B cell (primary cell): ENCODE data around the gene DCDC1. TPM values are rescaled to one million over a fixed set of nuclear protein-coding genes. Genes with fewer than 3 reads are reported as not detected.

Source experiments
- ATAC-seq: fragments of 200-7000 bp; cut with Tn5 transposase; one replicate; pipeline ENCODE4 v1.10.0; 2021; ENCODE audit warnings: low read depth, mild to moderate bottlenecking, moderate number of reproducible peaks, moderate library complexity
- CTCF ChIA-PET: fragments of 350-600 bp; sonication (Branson Sonifier 250); formaldehyde crosslinking; loops from one replicate; lab custom pipeline; 2021; ENCODE audit warnings: antibody characterized with exemption, inconsistent platforms; lab: Charles Lee
- POLR2A ChIA-PET: fragments of 350-600 bp; sonication (Branson Sonifier 250); formaldehyde crosslinking; loops from one replicate; lab custom pipeline; 2021; ENCODE audit warnings: antibody characterized with exemption; lab: Charles Lee
- DNase-seq: peaks from one replicate; pipeline ENCODE4 v3.0.0; 2013
- H2AFZ ChIP-seq: 2 replicates; pipeline ENCODE4 v1.6.1; 2012; ENCODE audit warnings: mild to moderate bottlenecking, low read depth, low read length; ENCODE audit not compliant: insufficient read depth, poor library complexity, severe bottlenecking
- H3K27ac ChIP-seq, 2 donors: 1 replicate in 1 of 2; 2 replicates in 1 of 2; pipeline ENCODE4 v1.5.1; 2012 to 2013; ENCODE audit warnings: low read length in 2 of 2, mild to moderate bottlenecking in 2 of 2, moderate library complexity in 1 of 2
- H3K27me3 ChIP-seq, 4 experiments: fragments of 200-600 bp in 1 of 4; sonication (generic) in 1 of 4; replicated peaks in 1 of 4; 1 replicate in 2 of 4; 2 replicates in 2 of 4; pipeline versions ENCODE4 v1.6.1 to v1.7.0; 2013 to 2016; ENCODE audit warnings: low read length in 3 of 4, mild to moderate bottlenecking in 2 of 4, mixed read lengths in 1 of 4, moderate library complexity in 1 of 4; ENCODE audit not compliant: insufficient read depth in 4 of 4, control insufficient read depth in 3 of 4; ENCODE audit errors: control extremely low read depth in 1 of 4
- H3K36me3 ChIP-seq, 2 experiments: replicated peaks in 1 of 2; 1 replicate in 1 of 2; 2 replicates in 1 of 2; pipeline versions ENCODE4 v1.6.1 to v1.7.1; 2013; ENCODE audit warnings: low read length in 1 of 2; ENCODE audit not compliant: insufficient read depth in 2 of 2, control insufficient read depth in 1 of 2; ENCODE audit errors: control extremely low read depth in 1 of 2, extremely low read depth in 1 of 2
- H3K4me1 ChIP-seq, 2 donors: fragments of 200-600 bp in 1 of 2; sonication (generic) in 1 of 2; 1 replicate in 1 of 2; 2 replicates in 1 of 2; pipeline versions ENCODE4 v1.5.1 to v1.6.1; 2013 to 2017; ENCODE audit warnings: low read length in 2 of 2; ENCODE audit not compliant: control insufficient read depth in 2 of 2, insufficient read depth in 2 of 2
- H3K4me2 ChIP-seq: replicated peaks from 2 replicates; pipeline ENCODE3; 2012; ENCODE audit warnings: mild to moderate bottlenecking, low read depth, low read length; ENCODE audit not compliant: poor library complexity, severe bottlenecking
- H3K4me3 ChIP-seq, 5 experiments: fragments of 200-600 bp in 1 of 5; sonication (generic) in 1 of 5; 1 replicate in 3 of 5; 2 replicates in 2 of 5; pipeline versions ENCODE4 v1.5.1 to v1.7.0; 2011 to 2016; ENCODE audit warnings: low read length in 4 of 5, mild to moderate bottlenecking in 4 of 5, low read depth in 2 of 5, control low read depth in 1 of 5, moderate library complexity in 1 of 5; ENCODE audit not compliant: insufficient read depth in 1 of 5; ENCODE audit errors: control extremely low read depth in 1 of 5, extremely low read depth in 1 of 5
- H3K79me2 ChIP-seq: fragments of 200-600 bp; sonication (generic); one replicate; pipeline ENCODE4 v1.6.0; 2016; ENCODE audit warnings: low read length; ENCODE audit not compliant: control insufficient read depth, insufficient read depth
- H3K9ac ChIP-seq: fragments of 200-600 bp; sonication (generic); 2 replicates; pipeline ENCODE4 v1.6.1; 2017; ENCODE audit warnings: mild to moderate bottlenecking, low read length, moderate library complexity
- H3K9me3 ChIP-seq, 3 donors: one replicate each; pipeline versions ENCODE4 v1.6.1 to v1.7.1; 2013; ENCODE audit warnings: low read length in 2 of 3; ENCODE audit not compliant: control insufficient read depth in 2 of 3, insufficient read depth in 1 of 3; ENCODE audit errors: control extremely low read depth in 1 of 3
- H4K20me1 ChIP-seq: 2 replicates; pipeline ENCODE4 v1.6.0; 2012; ENCODE audit warnings: mild to moderate bottlenecking, low read length; ENCODE audit not compliant: insufficient read depth, control insufficient read depth, poor library complexity, severe bottlenecking
- H3K27ac Mint-ChIP-seq: one replicate; pipeline ENCODE4 v1.8.0; 2021; ENCODE audit warnings: mixed read lengths
- H3K27me3 Mint-ChIP-seq: one replicate; pipeline ENCODE4 v1.8.0; 2021; ENCODE audit warnings: mixed read lengths
- H3K4me1 Mint-ChIP-seq: one replicate; pipeline ENCODE4 v1.8.0; 2021; ENCODE audit warnings: mixed read lengths
- H3K4me3 Mint-ChIP-seq: one replicate; pipeline ENCODE4 v1.8.0; 2021; ENCODE audit warnings: mixed read lengths
- H3K9me3 Mint-ChIP-seq: one replicate; pipeline ENCODE4 v1.8.0; 2022; ENCODE audit warnings: mixed read lengths; ENCODE audit not compliant: insufficient read depth
- EZH2 ChIP-seq: IDR thresholded peaks from 2 replicates; pipeline ENCODE4 v1.6.1; 2012; ENCODE audit warnings: borderline replicate concordance, low read depth, mild to moderate bottlenecking, moderate library complexity, low read length; ENCODE audit not compliant: insufficient read depth, poor library complexity, severe bottlenecking
- WGBS: methylation state at CpG from one replicate; pipeline ENCODE4 v1.1.5; 2013; ENCODE audit warnings: missing lambda C conversion rate; ENCODE audit not compliant: insufficient coverage; 5-methylcytosine and 5-hydroxymethylcytosine counted together
- intact Hi-C: fragments of 100-400 bp; cut with micrococcal nuclease; formaldehyde crosslinking; loops from one replicate; pipeline ENCODE4 v1.10.0; 2022
- polyA plus RNA-seq: library from polyadenylated mRNA; depleted of rRNA; stranded (reverse); fragments of >200 nt; gene quantifications from 2 replicates; pipeline ENCODE4 v1.2.3, GENCODE V29; 2012
- total RNA-seq, 2 donors: library from RNA; stranded (reverse); fragments of 120-200 nt in 1 of 2; gene quantifications; 1 replicate in 1 of 2; 2 replicates in 1 of 2; pipeline versions ENCODE4 v1.2.3 to v1.2.4, GENCODE V29; 2013 to 2022
- TF ChIP-seq, protein P1 (sequence below): fragments of 200-600 bp; IDR thresholded peaks from one replicate; pipeline ENCODE4 v1.8.0; 2022; ENCODE audit warnings: antibody characterized with exemption, mild to moderate bottlenecking

Gene DCDC1
- total and polyA plus RNA-seq, 2 donors (not counting 1 experiment from before 2014, with no cell fraction given): not detected

- H3K9me3 ChIP-seq: peaks cover 0 to 1% (median 0%) of the 10 kb centered on the region in 3 donors
- ChIA-PET POLR2A (no interaction called here), CTCF (no interaction called here)
- H3K9ac ChIP-seq: no peak overlapping the region
- no peaks in the 10 kb centered on the region for H3K4me1 ChIP-seq
- no peaks in the 10 kb centered on the region for H3K4me1 Mint-ChIP-seq
- intact Hi-C loops: no loop called here
- peaks cover 3% of the 10 kb centered on the region for H3K9me3 Mint-ChIP-seq
- no peak overlapping the region for H2AFZ ChIP-seq
- peaks cover 3% of the 10 kb centered on the region for H3K27me3 Mint-ChIP-seq
- H3K27me3 ChIP-seq: no peaks in the 10 kb centered on the region
- ATAC-seq (no peak), DNase-seq (no peak)
- TF ChIP-seq, protein P1, sequence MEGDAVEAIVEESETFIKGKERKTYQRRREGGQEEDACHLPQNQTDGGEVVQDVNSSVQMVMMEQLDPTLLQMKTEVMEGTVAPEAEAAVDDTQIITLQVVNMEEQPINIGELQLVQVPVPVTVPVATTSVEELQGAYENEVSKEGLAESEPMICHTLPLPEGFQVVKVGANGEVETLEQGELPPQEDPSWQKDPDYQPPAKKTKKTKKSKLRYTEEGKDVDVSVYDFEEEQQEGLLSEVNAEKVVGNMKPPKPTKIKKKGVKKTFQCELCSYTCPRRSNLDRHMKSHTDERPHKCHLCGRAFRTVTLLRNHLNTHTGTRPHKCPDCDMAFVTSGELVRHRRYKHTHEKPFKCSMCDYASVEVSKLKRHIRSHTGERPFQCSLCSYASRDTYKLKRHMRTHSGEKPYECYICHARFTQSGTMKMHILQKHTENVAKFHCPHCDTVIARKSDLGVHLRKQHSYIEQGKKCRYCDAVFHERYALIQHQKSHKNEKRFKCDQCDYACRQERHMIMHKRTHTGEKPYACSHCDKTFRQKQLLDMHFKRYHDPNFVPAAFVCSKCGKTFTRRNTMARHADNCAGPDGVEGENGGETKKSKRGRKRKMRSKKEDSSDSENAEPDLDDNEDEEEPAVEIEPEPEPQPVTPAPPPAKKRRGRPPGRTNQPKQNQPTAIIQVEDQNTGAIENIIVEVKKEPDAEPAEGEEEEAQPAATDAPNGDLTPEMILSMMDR: no peak
- no peak for TF ChIP-seq EZH2
- no peaks in the 10 kb centered on the region for H4K20me1 ChIP-seq
- no peak overlapping the region for H3K27ac Mint-ChIP-seq
- 100% methylated on average over 1 of the region's 1 CpG for WGBS
- no peak overlapping the region for H3K4me3 Mint-ChIP-seq
- no peaks in the 10 kb centered on the region for H3K79me2 ChIP-seq
- no peak overlapping the region for H3K4me2 ChIP-seq
- no peak overlapping the region for H3K27ac ChIP-seq
- no peaks in the 10 kb centered on the region for H3K36me3 ChIP-seq
- no peak overlapping the region for H3K4me3 ChIP-seq
These were observed 536.7 kb downstream of the DCDC1 start for GRCh38 chr11:30832831-30833230.

- Histone ChIP-seq H3K27ac (no peak overlapping the region), H3K9ac (no peak overlapping the region), H3K27me3 (no peaks in the 10 kb centered on the region), H3K4me2 (no peak overlapping the region), H3K9me3 (no peaks in the 10 kb centered on the region), H3K79me2 (no peaks in the 10 kb centered on the region), H4K20me1 (no peaks in the 10 kb centered on the region), H3K4me1 (no peaks in the 10 kb centered on the region), H3K36me3 (no peaks in the 10 kb centered on the region), H3K4me3 (no peak overlapping the region), H2AFZ (no peak overlapping the region)
- Mint-ChIP-seq H3K4me1 (no peaks in the 10 kb centered on the region), H3K4me3 (no peak overlapping the region), H3K9me3 (peaks cover 3% of the 10 kb centered on the region), H3K27me3 (peaks cover 3% of the 10 kb centered on the region), H3K27ac (no peak overlapping the region)
- intact Hi-C loops: no loop called here
- WGBS: 62% methylated on average over 1 of the region's 1 CpG
- CTCF ChIA-PET: interaction anchor here (0.6 to 0.8 kb wide), 2 partner anchors 10 to 87 kb away, joined by 3 read pairs; no protein-coding TSS in a partner anchor
- TF ChIP-seq, protein P1: no peak
- TF ChIP-seq EZH2: no peak
- DNase-seq: no peak
- ATAC-seq: no peak
- POLR2A ChIA-PET: no interaction called here
These were observed 538.9 kb downstream of the DCDC1 start for GRCh38 chr11:30830681-30831080.
